CD4-positive, alpha-beta T cell treated with Interleukin-15 for 4 hours (primary cell): ENCODE measurements around the gene CNN2.

ENCODE experiments used
- DNase-seq: peaks from one replicate; pipeline ENCODE4 v3.0.0-alpha.2; 2020; ENCODE audit warnings: low spot score

Gene CNN2

GRCh38 chr19:1049106-1049505 is 22.7 kb downstream of the CNN2 start:
- DNase-seq, result no peak

- no peak for DNase-seq
Measured at GRCh38 chr19:1049800-1050199, 23.4 kb downstream of the CNN2 start.

DNA sequence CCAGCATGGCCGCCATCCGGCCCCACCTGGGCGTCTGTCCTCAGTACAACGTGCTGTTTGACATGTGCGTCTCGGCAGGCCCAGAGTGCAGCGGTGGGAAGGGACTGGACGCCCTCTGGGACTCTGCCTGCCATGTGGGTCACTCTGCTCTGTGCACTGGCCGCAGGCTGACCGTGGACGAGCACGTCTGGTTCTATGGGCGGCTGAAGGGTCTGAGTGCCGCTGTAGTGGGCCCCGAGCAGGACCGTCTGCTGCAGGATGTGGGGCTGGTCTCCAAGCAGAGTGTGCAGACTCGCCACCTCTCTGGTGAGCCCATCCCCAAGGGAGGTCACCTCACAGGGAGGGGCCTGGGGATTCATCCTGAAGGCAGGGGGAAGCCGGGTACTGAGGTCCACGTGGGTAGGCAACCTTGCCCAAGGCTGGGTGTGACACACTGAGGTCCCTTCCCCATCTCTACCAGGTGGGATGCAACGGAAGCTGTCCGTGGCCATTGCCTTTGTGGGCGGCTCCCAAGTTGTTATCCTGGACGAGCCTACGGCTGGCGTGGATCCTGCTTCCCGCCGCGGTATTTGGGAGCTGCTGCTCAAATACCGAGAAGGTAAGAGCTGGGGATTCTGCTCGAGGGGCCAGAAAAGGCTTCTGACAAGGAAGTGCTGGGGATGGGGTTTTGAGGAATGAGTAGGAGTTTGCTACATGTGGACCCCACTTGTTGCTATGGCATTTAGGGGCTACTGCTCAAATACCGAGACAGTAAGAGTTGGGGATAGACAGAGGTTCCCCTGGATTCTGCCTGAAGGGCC is 24.8 kb downstream of the CNN2 start:
- DNase-seq, result no peak

- DNase-seq, result no peak
Measured at GRCh38 chr19:1051791-1052190, 25.4 kb downstream of the CNN2 start.

DNA sequence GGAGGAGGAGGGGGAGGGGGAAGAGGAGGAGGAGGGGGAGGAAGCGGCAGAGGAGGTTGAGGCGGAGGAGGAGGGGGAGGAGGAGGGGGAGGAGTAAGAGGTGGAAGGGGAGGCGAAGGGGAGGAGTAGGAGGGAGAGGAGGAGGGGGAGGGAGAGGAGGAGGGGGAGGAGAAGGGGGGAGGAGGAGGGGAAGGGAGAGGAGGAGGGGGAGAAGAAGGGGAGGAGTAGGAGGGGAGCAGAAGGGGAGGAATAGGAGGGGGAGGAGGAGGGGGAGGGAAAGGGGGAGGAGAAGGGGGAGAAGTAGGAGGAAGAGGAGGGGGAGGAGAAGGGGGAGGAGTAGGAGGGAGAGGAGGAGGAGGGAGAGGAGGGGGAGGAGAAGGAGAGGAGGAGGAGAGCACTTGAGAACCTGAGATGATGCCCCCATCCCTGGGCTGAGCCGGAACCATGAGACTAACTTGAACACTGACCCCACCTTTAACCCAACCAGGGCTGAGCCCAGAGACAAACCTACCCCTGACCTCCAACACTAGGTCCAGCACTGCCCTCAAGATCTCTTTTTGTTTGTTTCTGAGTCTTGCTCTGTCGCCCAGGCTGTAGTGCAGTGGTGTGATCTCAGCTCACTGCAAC is 26.1 kb downstream of the CNN2 start:
- DNase-seq, result no peak

DNA sequence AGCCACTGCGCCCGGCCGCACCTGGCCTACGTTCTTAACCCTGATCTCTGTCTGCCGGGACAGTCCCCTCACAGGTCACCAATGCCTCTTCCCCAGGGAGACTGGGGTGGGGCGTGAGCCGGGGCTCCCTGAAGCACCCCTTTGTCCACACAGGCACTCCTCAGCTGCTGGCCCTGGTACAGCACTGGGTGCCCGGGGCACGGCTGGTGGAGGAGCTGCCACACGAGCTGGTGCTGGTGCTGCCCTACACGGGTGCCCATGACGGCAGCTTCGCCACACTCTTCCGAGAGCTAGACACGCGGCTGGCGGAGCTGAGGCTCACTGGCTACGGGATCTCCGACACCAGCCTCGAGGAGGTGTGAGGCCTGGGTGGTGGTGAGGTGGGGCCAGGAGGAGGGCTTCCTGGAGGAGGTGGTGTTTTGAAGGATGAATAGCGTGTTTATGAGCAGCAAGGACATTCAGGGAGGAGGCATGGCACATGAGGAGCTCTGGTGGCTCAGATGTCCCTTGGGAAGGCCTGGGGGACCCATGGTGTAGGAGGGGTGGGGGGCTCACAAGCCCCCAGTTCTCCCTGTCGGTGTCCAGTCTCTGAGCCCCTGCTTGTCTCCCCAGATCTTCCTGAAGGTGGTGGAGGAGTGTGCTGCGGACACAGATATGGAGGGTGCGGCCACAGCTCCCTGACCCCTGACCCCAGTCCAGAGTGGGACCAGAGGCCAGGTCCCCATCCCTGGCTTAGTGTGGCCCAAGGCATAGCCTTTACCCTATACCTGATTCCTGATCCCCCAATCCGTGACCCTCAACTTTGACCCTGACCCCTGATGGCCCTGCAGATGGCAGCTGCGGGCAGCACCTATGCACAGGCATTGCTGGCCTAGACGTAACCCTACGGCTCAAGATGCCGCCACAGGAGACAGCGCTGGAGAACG is 27.0 kb downstream of the CNN2 start:
- DNase-seq, result no peak

DNA sequence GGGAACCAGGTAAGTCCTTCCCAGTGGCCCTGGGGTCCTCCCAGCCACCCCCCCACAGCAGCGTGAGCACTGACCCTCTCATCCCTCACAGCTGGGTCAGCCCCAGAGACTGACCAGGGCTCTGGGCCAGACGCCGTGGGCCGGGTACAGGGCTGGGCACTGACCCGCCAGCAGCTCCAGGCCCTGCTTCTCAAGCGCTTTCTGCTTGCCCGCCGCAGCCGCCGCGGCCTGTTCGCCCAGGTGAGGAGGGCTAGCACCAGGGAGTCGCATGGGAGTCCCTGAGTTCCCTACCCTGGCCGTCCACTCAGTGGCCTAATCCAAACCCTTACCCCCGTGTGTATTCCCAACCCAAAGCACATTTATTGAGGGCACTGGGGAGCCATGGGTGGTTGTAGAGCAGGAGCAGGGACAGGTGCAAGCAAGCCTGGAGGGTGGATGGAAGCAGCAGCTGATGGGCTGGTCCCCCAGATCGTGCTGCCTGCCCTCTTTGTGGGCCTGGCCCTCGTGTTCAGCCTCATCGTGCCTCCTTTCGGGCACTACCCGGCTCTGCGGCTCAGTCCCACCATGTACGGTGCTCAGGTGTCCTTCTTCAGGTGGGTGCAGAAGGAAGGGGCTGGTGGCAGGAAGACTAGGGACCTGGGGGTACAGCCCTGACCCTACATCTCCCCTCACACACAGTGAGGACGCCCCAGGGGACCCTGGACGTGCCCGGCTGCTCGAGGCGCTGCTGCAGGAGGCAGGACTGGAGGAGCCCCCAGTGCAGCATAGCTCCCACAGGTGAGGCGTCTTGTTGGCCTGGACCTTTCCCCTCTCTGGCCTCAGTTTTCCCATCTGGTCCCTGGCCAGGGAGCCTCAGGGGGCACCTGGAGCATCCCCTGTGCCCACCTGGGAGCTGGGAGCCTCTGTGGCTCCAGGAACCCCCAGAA is 28.0 kb downstream of the CNN2 start:
- no peak for DNase-seq

GRCh38 chr19:1055028-1055425 is 28.6 kb downstream of the CNN2 start:
- no peak for DNase-seq

- no peak for DNase-seq
Measured at GRCh38 chr19:1055886-1056620, 29.6 kb downstream of the CNN2 start.

GRCh38 chr19:1057176-1057855 is 30.9 kb downstream of the CNN2 start:
- DNase-seq, result peak; percentile 69

DNA sequence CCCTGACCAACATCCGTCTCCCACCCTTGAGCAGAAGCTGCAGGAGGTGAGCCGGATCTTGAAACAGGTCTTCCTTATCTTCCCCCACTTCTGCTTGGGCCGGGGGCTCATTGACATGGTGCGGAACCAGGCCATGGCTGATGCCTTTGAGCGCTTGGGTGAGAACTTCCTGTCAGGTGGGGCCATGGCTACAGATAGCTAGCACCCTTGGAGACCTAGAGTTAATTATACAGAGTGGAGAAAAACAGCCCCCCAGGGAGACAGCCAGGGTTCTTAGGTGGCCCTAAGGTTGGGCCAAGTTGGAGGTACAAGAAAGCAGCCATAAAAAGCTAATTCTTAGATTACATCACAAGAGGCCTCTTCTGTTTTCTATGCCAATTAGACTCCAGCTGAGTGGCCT is 31.7 kb downstream of the CNN2 start:
- DNase-seq, result no peak

- no peak for DNase-seq
Measured at GRCh38 chr19:1060689-1061088, 34.3 kb downstream of the CNN2 start.

DNA sequence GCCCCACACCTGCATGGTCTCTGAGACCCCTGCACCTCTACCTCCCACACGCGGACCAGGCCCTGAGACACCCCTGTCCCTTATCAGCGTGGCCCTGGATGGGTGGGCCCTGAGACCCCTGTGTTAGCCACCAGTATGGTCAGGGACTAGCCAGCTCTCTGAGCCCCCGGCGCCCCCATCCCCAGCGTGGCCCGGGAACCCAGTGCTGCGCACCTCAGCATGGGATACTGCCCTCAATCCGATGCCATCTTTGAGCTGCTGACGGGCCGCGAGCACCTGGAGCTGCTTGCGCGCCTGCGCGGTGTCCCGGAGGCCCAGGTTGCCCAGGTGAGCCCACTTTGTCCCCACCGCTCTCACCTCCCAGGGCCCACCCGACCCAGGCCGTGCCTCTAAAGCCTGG is 35.6 kb downstream of the CNN2 start:
- DNase-seq, result no peak

DNA sequence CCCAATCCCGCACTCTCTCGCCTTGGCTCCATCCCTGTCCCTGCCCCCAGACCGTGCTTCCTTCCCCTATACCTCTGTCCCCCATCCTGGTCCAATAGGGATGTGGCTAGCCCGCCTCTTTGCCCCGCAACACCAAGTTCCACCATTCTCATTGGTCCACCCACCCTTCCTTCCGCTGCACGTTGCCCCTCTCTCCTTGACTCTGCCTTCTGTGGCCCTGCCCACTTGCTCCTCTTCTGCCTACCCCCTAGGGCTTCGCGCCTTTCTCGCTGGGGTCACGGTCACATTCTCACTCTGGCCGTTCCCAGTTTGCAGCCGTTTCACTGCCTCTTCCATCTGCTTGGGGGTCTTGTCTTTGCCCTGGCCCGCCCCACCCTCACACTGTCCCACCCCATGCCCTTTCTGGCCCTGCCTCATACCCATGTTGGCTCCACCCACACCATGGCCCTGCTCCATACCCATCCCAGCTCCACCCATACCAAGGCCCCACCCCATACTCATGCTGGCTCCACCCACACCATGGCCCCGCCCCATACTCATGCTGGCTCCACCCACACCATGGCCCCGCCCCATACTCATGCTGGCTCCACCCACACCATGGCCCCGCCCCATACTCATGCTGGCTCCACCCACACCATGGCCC is 36.1 kb downstream of the CNN2 start:
- DNase-seq, result no peak

- DNase-seq, result peak; percentile 48
Measured at GRCh38 chr19:1063030-1063908, 36.9 kb downstream of the CNN2 start.

- DNase-seq, result no peak
Measured at GRCh38 chr19:1063909-1064660, 37.7 kb downstream of the CNN2 start.

DNA sequence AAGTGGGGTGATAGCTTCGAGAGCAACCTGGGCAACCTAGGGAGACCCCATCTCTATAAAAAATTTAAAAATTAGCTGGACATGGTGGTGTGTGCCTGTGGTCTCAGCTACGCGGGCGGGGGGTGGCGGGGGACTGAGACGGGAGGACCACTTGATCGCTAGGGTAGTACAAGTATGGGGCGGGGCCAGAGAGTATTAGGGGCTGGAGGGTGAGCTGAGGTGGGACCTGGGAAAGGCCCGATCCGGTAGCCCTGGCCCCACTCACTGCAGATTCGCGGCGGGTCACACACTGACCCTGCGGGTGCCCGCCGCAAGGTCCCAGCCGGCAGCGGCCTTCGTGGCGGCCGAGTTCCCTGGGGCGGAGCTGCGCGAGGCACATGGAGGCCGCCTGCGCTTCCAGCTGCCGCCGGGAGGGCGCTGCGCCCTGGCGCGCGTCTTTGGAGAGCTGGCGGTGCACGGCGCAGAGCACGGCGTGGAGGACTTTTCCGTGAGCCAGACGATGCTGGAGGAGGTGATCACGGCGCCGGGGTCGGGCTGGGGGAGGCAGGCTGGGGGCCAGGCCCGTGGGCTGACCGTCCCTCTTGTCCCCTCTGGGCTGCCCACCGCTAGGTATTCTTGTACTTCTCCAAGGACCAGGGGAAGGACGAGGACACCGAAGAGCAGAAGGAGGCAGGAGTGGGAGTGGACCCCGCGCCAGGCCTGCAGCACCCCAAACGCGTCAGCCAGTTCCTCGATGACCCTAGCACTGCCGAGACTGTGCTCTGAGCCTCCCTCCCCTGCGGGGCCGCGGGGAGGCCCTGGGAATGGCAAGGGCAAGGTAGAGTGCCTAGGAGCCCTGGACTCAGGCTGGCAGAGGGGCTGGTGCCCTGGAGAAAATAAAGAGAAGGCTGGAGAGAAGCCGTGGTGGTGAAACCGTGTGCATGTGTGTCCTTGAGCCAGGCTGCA is 38.5 kb downstream of the CNN2 start:
- peak; percentile 73 for DNase-seq
